Measurements from ENCODE around the gene KCNN3.

Gene KCNN3

DNA sequence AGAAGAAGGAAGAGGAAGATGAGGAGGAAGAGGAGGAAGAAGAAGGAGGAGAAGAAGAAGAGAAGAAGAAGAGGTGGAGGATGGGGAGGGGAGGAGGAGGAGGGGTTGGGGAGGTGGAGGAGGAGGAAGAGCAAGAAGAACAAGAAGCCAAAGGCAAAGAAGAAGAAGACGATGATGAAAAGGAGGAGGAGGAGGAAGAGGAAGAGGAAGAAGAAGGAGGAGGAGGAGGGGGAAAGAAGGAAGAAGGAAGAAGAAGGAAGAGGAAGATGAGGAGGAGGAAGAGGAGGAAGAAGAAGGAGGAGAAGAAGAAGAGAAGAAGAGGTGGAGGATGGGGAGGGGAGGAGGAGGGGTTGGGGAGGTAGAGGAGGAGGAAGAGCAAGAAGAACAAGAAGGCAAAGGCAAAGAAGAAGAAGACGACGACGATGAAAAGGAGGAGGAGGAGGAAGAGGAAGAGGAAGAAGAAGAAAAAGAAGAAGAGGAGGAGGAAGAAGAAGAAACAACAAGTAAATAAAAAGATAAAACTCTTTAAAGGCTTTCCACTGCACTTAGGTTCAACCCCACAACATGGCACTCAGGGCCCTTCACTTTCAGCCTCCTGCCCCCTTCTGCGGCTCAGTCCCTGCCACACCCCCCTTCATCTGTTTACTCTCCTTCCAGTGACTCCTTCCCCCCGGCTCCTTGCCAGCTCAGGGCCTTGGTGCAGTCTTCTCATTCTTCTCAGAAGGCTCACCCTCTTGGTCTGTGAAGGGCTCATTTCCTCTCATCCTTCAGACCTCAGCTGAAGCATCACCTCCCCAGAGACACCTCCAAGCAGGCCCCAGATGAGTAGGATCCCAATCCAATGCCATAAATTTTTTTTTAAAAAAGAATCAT, 114.0 kb downstream of the KCNN3 start:
- Mint-ChIP-seq H3K27me3 (ENCODE audit: low read depth) (peaks cover 3% of the 10 kb centered on the region), H3K4me3 (no peak overlapping the region), H3K4me1 (ENCODE audit: low read depth) (peaks cover 41% of the 10 kb centered on the region), H3K27ac (peak overlapping the region; percentile 59), H3K9me3 (no peaks in the 10 kb centered on the region), H3K36me3 (ENCODE audit: low read depth) (no peaks in the 10 kb centered on the region)
- DNase-seq (ENCODE audit: low spot score), result no peak

- Mint-ChIP-seq H3K9me3 (no peaks in the 10 kb centered on the region), H3K4me1 (ENCODE audit: low read depth) (peaks cover 39% of the 10 kb centered on the region), H3K27ac (no peak overlapping the region), H3K36me3 (ENCODE audit: low read depth) (no peaks in the 10 kb centered on the region), H3K4me3 (no peak overlapping the region), H3K27me3 (ENCODE audit: low read depth) (peaks cover 3% of the 10 kb centered on the region)
- DNase-seq (ENCODE audit: low spot score), result no peak
Observed at GRCh38 chr1:154753426-154753825, 116.7 kb downstream of the KCNN3 start.

GRCh38 chr1:154752273-154753030, 117.6 kb downstream of the KCNN3 start:
- no peaks in the 10 kb centered on the region for H3K36me3 Mint-ChIP-seq (ENCODE audit: low read depth)
- peaks cover 3% of the 10 kb centered on the region for H3K27me3 Mint-ChIP-seq (ENCODE audit: low read depth)
- no peak overlapping the region for H3K27ac Mint-ChIP-seq
- H3K9me3 Mint-ChIP-seq, result no peaks in the 10 kb centered on the region
- no peak for DNase-seq (ENCODE audit: low spot score)
- no peak overlapping the region for H3K4me3 Mint-ChIP-seq
- H3K4me1 Mint-ChIP-seq (ENCODE audit: low read depth), result peaks cover 44% of the 10 kb centered on the region

DNA sequence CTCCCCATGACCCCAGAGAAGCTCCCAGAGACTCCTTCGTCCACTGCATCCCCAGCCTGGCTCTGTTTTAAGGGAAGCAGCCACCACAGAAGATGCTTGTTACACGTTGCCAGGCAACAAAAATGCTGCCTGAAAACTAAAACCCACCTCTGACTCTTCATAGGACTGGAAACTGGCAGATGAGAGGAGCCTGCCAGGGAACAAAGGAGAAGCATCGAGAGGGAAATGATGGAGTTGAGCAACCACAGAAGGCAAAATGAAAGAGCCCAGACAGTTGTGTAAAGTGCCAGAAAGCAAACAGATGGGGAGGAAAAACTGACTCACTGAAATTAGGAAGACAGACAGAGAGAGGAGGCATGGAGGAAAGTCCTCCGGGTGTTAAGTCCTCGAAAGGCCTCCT, 118.4 kb downstream of the KCNN3 start:
- peak; percentile 48 for DNase-seq (ENCODE audit: low spot score)
- Mint-ChIP-seq H3K4me1 (ENCODE audit: low read depth) (peaks cover 52% of the 10 kb centered on the region), H3K27me3 (ENCODE audit: low read depth) (peaks cover 3% of the 10 kb centered on the region), H3K9me3 (no peaks in the 10 kb centered on the region), H3K27ac (no peak overlapping the region), H3K4me3 (no peak overlapping the region), H3K36me3 (ENCODE audit: low read depth) (no peaks in the 10 kb centered on the region)

- Mint-ChIP-seq H3K4me1 (ENCODE audit: low read depth) (peaks cover 54% of the 10 kb centered on the region), H3K4me3 (no peak overlapping the region), H3K27me3 (ENCODE audit: low read depth) (peaks cover 3% of the 10 kb centered on the region), H3K27ac (no peak overlapping the region), H3K9me3 (no peaks in the 10 kb centered on the region), H3K36me3 (ENCODE audit: low read depth) (no peaks in the 10 kb centered on the region)
- DNase-seq (ENCODE audit: low spot score), result no peak
Observed at GRCh38 chr1:154750681-154751665, 119.1 kb downstream of the KCNN3 start.

GRCh38 chr1:154749078-154749760, 120.9 kb downstream of the KCNN3 start:
- DNase-seq (ENCODE audit: low spot score), result no peak
- H3K27me3 Mint-ChIP-seq (ENCODE audit: low read depth), result peaks cover 2% of the 10 kb centered on the region
- no peak overlapping the region for H3K27ac Mint-ChIP-seq
- peaks cover 63% of the 10 kb centered on the region for H3K4me1 Mint-ChIP-seq (ENCODE audit: low read depth)
- H3K36me3 Mint-ChIP-seq (ENCODE audit: low read depth), result no peaks in the 10 kb centered on the region
- no peak overlapping the region for H3K4me3 Mint-ChIP-seq
- no peaks in the 10 kb centered on the region for H3K9me3 Mint-ChIP-seq

- DNase-seq (ENCODE audit: low spot score), result no peak
- no peaks in the 10 kb centered on the region for H3K9me3 Mint-ChIP-seq
- H3K4me1 Mint-ChIP-seq (ENCODE audit: low read depth), result peaks cover 69% of the 10 kb centered on the region
- peak overlapping the region; percentile 89 for H3K27ac Mint-ChIP-seq
- H3K4me3 Mint-ChIP-seq, result peak overlapping the region; percentile 84
- no peaks in the 10 kb centered on the region for H3K36me3 Mint-ChIP-seq (ENCODE audit: low read depth)
- H3K27me3 Mint-ChIP-seq (ENCODE audit: low read depth), result peaks cover 2% of the 10 kb centered on the region
Observed at GRCh38 chr1:154748405-154748775, 121.7 kb downstream of the KCNN3 start.

DNA sequence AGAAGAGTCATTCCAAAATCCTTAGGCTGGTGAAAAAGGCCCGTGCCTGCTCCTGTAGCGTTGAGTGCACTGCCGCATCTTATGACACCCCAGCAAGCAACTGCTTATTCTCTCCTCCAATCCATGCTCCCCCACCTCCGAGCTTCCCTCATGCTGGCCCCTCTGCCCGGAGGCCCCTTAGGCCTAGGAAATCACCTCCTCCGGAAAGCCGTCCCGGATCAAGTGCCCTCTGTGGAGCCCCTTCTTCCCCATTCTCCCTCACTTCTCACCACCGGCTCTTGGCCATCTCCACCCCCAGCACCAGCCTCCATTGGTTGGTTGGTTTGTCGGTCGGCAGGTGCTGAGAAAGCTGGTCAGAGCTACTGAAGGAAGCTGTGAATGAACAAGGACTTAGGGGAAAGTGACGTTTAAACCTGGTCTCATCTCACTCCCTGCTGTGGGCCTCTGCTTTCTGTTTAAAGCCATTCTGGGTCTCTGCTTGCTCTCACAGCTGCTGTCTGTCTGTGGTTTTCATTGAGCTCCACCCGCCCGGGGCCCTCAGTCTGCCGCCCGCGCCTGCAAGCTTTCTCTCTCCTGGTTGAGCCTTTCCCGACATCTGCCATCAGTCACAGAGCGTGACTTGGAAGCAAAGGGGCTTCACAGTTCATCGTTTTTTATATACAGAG, 122.2 kb downstream of the KCNN3 start:
- peak overlapping the region; percentile 84 for H3K4me3 Mint-ChIP-seq
- H3K9me3 Mint-ChIP-seq, result no peaks in the 10 kb centered on the region
- H3K36me3 Mint-ChIP-seq (ENCODE audit: low read depth), result no peaks in the 10 kb centered on the region
- H3K27ac Mint-ChIP-seq, result peak overlapping the region; percentile 89
- DNase-seq (ENCODE audit: low spot score), result peak; percentile 68
- peaks cover 5% of the 10 kb centered on the region for H3K27me3 Mint-ChIP-seq (ENCODE audit: low read depth)
- peaks cover 71% of the 10 kb centered on the region for H3K4me1 Mint-ChIP-seq (ENCODE audit: low read depth)

DNA sequence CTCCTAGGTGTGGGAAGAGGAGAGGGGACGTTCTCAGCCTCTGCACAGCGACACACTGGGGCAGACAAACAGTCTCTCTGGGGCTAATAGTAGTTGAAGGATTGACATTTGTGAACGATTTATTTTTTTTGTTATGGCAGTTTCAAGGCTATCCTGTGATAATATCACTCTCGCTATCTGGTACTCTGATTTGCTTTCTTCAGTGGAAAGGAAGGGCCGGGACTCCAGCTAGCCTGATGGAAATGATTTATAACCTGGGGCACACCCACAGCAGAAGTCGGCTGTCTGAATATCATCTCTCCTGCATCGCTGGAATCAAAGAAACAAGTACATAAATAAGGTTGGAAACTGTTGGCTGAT, 122.7 kb downstream of the KCNN3 start:
- Mint-ChIP-seq H3K36me3 (ENCODE audit: low read depth) (no peaks in the 10 kb centered on the region), H3K27me3 (ENCODE audit: low read depth) (peaks cover 5% of the 10 kb centered on the region), H3K4me1 (ENCODE audit: low read depth) (peaks cover 71% of the 10 kb centered on the region), H3K9me3 (no peaks in the 10 kb centered on the region), H3K4me3 (peak overlapping the region; percentile 84), H3K27ac (peak overlapping the region; percentile 89)
- DNase-seq (ENCODE audit: low spot score), result no peak

DNA sequence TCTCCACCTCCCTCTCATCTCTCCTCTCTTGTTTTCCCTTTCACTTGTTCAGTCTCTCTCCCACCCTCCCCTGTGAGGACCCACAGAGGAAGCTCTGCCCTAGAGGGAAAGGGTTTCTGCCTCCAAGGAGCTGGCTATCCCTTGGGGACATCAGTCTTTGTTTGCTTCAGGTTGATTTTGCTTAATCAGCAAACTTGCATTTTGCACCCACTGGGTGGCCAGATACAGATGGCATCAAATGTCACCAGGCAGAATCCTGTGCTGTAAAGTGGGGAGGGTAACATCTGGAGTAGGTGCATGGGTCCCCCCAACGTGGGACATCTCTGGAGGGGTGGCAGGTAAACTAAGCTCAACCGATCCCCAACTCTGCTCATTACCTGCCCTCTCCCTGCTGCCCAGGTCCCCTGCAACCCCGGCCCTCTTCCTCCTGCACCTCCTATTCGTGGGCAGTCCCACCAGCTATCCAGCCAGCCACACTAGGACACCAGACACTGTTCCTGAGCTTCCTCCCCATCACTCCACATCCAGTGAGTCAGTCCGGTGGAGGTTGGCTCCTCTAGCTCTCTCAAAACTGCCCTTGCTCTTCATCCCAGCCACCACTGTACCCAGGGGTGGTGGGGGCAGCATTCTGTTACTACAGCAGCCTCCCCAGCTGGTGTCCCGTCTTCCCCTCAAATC, 123.3 kb downstream of the KCNN3 start:
- DNase-seq (ENCODE audit: low spot score), result no peak
- no peaks in the 10 kb centered on the region for H3K36me3 Mint-ChIP-seq (ENCODE audit: low read depth)
- H3K4me1 Mint-ChIP-seq (ENCODE audit: low read depth), result peaks cover 66% of the 10 kb centered on the region
- H3K9me3 Mint-ChIP-seq, result no peaks in the 10 kb centered on the region
- H3K27me3 Mint-ChIP-seq (ENCODE audit: low read depth), result peaks cover 8% of the 10 kb centered on the region
- peak overlapping the region; percentile 64 for H3K27ac Mint-ChIP-seq
- H3K4me3 Mint-ChIP-seq, result peak overlapping the region; percentile 84

DNA sequence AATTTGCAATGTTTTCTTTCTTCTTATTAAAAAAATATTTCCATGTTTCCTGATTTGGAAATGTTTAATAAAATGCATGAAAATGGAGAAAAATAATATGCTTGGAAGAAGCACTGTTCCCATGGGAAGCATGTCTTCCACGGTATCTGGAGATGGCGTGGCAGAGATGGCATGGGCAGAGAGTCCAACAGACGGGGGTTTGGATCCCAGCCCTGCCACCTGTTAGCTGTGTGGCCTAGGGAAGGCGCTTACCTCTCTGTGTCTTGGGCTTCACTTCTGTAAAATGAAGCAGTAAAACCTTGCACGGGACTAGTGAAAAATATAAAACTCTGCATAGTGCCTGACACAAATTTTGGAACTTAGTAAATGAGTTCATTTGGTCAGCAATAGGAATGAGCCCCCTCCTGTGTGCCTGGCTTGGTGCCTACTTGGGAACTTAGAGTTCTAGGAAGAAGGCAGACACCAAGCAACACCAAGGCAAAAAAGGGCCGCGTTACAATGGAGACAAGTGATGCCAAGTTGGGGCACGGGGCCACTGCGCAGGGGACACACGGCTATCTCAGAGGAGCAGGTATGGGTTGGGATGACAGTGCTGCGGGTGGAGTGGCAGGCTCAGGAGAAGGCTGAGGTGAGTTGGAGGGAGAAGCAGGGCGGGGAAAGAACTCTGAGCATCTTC, 124.2 kb downstream of the KCNN3 start:
- H3K27me3 Mint-ChIP-seq (ENCODE audit: low read depth), result peaks cover 8% of the 10 kb centered on the region
- peaks cover 4% of the 10 kb centered on the region for H3K9me3 Mint-ChIP-seq
- H3K4me3 Mint-ChIP-seq, result peak overlapping the region; percentile 61
- H3K4me1 Mint-ChIP-seq (ENCODE audit: low read depth), result peaks cover 59% of the 10 kb centered on the region
- H3K27ac Mint-ChIP-seq, result no peak overlapping the region
- no peak for DNase-seq (ENCODE audit: low spot score)
- peaks cover 2% of the 10 kb centered on the region for H3K36me3 Mint-ChIP-seq (ENCODE audit: low read depth)

DNA sequence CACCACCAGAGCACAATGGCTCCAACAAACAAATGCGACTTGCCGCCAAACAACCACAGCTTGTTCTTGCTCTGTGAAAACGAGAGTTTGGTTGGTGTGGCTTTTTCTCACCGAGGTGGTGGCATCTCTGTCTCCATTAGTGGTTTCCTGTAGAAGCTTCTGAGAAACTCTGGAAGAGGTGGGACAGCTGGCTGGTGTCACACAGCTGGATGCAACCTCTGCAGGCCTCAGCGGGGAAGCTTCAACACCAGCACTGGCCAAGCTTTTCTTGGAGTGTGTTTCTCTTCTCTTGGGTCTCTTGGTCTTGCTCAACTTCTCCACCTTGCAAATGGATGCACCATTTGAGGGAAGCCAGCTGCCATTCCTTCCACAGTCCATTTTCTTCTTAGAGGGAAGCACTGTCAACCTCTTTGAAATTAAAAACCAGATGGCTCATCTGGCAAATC, 124.8 kb downstream of the KCNN3 start:
- H3K27me3 Mint-ChIP-seq (ENCODE audit: low read depth), result peaks cover 8% of the 10 kb centered on the region
- peak overlapping the region; percentile 53 for H3K27ac Mint-ChIP-seq
- H3K4me1 Mint-ChIP-seq (ENCODE audit: low read depth), result peaks cover 59% of the 10 kb centered on the region
- peaks cover 6% of the 10 kb centered on the region for H3K9me3 Mint-ChIP-seq
- DNase-seq (ENCODE audit: low spot score), result peak; percentile 66
- H3K36me3 Mint-ChIP-seq (ENCODE audit: low read depth), result peaks cover 2% of the 10 kb centered on the region
- H3K4me3 Mint-ChIP-seq, result peak overlapping the region; percentile 61

Data from T-helper 2 cell treated with Interferon-gamma antibody and Interleukin-4, amounts not matched to agents 5 μg/mL and 100 μg/mL, for 36 hours (primary cell).